Measurements from ENCODE around the gene POU3F1. TPM values are rescaled to one million over a fixed set of nuclear protein-coding genes. Genes with fewer than 3 reads are reported as not detected.

POU3F1 gene

DNA sequence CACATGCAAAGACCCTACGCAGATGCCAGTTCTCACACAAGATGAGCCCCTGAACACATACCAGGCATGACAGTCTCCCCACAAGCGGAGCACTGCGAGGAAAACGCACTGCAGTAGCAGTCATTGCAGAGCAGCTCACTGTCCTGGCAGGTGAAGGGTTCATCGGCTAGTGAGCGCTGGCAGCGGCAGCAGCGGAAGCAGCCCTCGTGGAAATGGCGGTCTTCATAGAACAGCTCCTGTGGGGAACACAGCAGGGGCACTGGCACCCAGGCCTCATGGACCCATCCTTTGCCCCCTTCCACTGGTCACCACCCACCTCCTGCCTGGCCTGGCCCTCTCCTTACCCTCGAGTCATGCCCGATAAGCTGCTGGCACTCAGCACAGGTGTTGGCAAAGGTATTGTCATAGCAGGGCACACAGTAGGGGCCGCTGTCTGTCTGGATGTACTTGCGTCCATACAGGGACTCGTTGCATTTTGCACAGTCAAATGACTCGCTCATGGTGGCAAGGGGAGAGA is 47.6 kb downstream of the POU3F1 start:
- H3K27me3 ChIP-seq (ENCODE audit: control insufficient read depth, insufficient read depth, low read length), result no peaks in the 10 kb centered on the region
- H3K4me1 ChIP-seq (ENCODE audit: control insufficient read depth, insufficient read depth, low read length), result peaks cover 67% of the 10 kb centered on the region
- peak overlapping the region; percentile 83 for H3K9ac ChIP-seq (ENCODE audit: low read depth, low read length)
- no peaks in the 10 kb centered on the region for H3K9me3 ChIP-seq (replicated peaks; ENCODE audit: low read length)
- H3K4me3 ChIP-seq (ENCODE audit: low read length), result peak overlapping the region; percentile 58
- H3K4me2 ChIP-seq (ENCODE audit: low read length), result peak overlapping the region; percentile 80
- H3K36me3 ChIP-seq (ENCODE audit: insufficient read depth, low read length), result peaks cover 39% of the 10 kb centered on the region

DNA sequence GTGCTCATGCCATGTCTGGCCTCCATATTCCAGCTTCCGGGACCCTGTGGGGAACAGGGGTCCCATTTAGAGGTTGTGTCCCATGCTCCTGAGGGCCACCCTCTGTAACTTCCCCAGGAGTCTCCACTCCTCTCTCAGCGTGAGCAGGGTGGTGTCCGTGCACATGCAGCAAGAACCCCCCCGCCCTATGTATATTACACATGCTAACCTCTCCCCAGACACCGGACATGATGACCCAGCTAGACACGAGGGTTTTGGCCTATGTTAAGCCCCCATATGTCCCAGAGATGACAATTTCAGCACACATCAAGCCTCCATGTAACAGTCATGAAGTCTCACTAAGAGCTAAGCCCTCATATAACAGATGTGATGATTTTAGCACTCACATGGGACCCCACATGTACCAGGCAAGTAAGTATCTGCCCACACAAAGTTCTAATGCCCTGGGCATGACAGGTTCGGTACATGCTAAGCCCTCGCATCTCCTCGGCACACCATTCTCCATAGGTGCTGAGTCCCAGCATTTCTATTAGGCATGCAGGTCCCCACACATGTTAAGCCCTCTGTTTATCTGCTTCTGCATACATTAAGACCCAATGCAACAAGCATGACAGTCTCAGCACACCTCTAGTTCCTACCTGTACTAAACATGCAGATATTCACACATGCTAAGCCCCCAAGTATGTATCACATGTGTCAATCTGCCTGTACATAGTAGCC is 48.3 kb downstream of the POU3F1 start:
- Histone ChIP-seq H3K4me2 (ENCODE audit: low read length) (no peak overlapping the region), H3K27me3 (ENCODE audit: control insufficient read depth, insufficient read depth, low read length) (no peaks in the 10 kb centered on the region), H3K9ac (ENCODE audit: low read depth, low read length) (no peak overlapping the region), H3K36me3 (ENCODE audit: insufficient read depth, low read length) (peaks cover 39% of the 10 kb centered on the region), H3K4me3 (ENCODE audit: low read length) (no peak overlapping the region), H3K9me3 (replicated peaks; ENCODE audit: low read length) (no peaks in the 10 kb centered on the region), H3K4me1 (ENCODE audit: control insufficient read depth, insufficient read depth, low read length) (peaks cover 60% of the 10 kb centered on the region)

- Histone ChIP-seq H3K4me2 (ENCODE audit: low read length) (no peak overlapping the region), H3K9ac (ENCODE audit: low read depth, low read length) (no peak overlapping the region), H3K4me1 (ENCODE audit: control insufficient read depth, insufficient read depth, low read length) (peaks cover 52% of the 10 kb centered on the region), H3K4me3 (ENCODE audit: low read length) (no peak overlapping the region), H3K36me3 (ENCODE audit: insufficient read depth, low read length) (peaks cover 39% of the 10 kb centered on the region), H3K9me3 (replicated peaks; ENCODE audit: low read length) (no peaks in the 10 kb centered on the region), H3K27me3 (ENCODE audit: control insufficient read depth, insufficient read depth, low read length) (no peaks in the 10 kb centered on the region)
Observed at GRCh38 chr1:37997256-37998088, 49.1 kb downstream of the POU3F1 start.

DNA sequence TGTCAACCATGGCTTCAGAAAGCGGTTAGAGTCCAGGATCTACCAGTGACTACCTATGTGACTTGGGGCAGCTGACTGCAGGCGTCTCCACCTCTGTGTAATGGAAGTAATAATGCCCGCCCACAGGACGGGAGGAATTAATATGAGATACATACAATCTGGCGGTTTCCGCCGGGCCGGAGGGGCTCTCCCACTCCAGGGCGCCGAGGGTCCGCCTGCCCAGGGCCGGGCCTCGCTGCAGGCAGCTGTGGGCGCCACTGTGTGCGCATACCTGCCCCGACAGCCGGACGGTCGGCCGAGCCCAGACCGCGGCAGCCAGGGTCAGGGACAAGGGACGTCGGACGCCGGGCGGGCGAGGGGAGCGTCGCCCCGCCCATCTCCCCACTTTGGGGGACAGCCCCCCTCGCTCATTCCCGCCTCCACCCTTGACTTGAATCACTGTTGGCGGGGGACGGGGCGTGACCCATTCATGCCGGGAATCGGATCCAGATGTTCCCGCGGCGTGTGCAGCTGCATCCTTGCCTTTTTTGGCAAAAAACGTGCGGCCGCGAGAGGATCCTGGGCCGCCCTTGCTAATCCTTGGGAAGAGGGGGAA is 50.7 kb downstream of the POU3F1 start:
- Histone ChIP-seq H3K4me2 (ENCODE audit: low read length) (peak overlapping the region; percentile 63), H3K4me3 (ENCODE audit: low read length) (no peak overlapping the region), H3K27me3 (ENCODE audit: control insufficient read depth, insufficient read depth, low read length) (no peaks in the 10 kb centered on the region), H3K9ac (ENCODE audit: low read depth, low read length) (no peak overlapping the region), H3K4me1 (ENCODE audit: control insufficient read depth, insufficient read depth, low read length) (peaks cover 39% of the 10 kb centered on the region), H3K9me3 (replicated peaks; ENCODE audit: low read length) (no peaks in the 10 kb centered on the region), H3K36me3 (ENCODE audit: insufficient read depth, low read length) (peaks cover 39% of the 10 kb centered on the region)

DNA sequence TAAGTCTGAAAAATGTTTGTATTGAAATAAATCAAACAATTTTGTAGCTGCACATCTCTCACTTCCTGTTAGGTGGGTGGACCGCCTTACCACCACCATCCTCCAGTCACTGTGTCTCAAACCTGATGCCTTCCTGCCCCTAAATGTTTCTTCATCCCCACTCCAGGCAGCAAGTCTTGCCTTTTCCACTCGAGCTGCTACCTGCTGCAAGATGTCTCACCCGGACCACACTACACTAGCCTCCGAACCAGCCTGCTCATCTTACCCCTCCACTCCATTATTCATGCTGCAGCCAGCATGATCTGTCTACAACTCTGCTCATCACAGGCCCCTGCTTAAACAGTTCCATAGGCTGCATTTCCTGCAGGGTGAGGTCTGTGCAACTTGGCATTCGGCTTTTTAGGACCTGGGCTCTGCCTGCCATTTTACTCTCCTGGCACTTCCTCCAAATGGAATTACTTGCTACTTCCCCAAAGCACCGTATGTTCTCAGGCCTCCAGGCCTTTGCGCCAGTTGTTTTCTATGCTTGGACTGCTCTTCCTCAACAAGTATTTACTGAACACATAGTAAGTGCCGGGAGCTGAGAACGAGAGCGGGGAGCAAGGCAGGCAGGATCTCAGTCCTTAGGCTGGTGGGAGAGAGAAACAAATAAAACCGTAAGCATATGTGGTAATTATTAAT is 51.6 kb downstream of the POU3F1 start:
- Histone ChIP-seq H3K9ac (ENCODE audit: low read depth, low read length) (no peak overlapping the region), H3K4me3 (ENCODE audit: low read length) (no peak overlapping the region), H3K27me3 (ENCODE audit: control insufficient read depth, insufficient read depth, low read length) (no peaks in the 10 kb centered on the region), H3K4me1 (ENCODE audit: control insufficient read depth, insufficient read depth, low read length) (peaks cover 36% of the 10 kb centered on the region), H3K36me3 (ENCODE audit: insufficient read depth, low read length) (peaks cover 39% of the 10 kb centered on the region), H3K4me2 (ENCODE audit: low read length) (no peak overlapping the region), H3K9me3 (replicated peaks; ENCODE audit: low read length) (no peaks in the 10 kb centered on the region)

Small RNA genes within 50 kb of the gene (small RNA-seq; reads per million reads assigned to genes)
- not detected for gene MIR3659

Data from skeletal muscle satellite cell (primary cell).